ENCODE data around the gene RPL36.
"Not testable (repeated sequence)": the region's sequence is repeated elsewhere in the genome, so short reads cannot be mapped to it uniquely, and the experiment has no call there.

Gene RPL36

GRCh38 chr19:5706876-5707573 lies 16.9 kb downstream of the RPL36 start:
- DNase-seq = no peak

DNA sequence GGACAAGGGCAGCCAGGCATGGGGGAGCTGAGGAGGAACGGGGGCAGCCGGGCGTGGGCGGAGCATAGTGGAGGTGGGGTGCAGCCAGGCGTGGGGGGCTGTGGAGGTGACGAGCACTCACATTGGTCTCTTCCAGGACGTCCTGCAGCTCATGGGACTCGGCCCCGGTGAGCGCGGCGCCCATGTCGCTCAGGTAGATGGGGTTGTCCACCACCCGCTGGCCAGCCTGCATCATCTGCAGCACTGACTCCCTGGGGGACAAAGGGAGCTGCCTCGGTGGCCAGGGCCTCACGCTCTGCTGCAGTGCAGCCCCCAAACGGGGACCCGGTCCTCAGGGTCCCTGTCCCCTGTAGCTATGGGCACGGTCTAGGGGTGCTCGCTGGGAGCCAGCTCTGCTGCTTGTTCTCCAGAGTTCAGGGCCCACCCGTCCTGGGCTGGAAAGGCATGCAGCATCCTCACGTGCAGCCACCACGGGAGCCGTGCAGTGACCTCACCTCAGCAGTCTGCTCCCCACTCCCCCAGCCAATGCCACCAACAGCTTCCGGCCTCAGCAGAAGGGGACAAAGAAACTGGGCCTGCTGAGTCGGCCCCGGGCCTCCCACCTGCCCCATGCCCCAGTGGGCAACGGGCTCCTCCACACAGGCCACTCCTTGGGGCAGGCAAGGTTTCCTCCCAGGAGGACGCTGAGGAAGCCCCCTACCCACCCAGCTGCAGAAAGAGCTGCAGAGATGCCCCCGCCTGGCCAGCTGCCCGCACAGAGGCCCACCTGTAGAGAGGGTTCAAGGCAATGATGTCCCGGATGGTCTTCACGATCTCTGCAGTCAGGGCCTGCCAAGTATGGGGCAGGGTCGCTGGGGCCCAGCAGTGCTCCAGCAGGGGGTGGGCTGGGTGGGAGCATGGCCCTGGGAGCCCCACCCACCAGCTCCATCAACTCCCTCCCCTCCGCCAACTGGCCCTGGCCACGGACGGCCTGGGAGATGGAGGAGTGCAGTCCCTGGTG lies 17.8 kb downstream of the RPL36 start:
- DNase-seq = no peak

- no peak for DNase-seq
Measured at GRCh38 chr19:5711025-5711424, 20.9 kb downstream of the RPL36 start.

GRCh38 chr19:5711713-5712161 lies 21.6 kb downstream of the RPL36 start:
- no peak for DNase-seq

- no peak for DNase-seq
Measured at GRCh38 chr19:5713228-5713627, 23.1 kb downstream of the RPL36 start.

DNA sequence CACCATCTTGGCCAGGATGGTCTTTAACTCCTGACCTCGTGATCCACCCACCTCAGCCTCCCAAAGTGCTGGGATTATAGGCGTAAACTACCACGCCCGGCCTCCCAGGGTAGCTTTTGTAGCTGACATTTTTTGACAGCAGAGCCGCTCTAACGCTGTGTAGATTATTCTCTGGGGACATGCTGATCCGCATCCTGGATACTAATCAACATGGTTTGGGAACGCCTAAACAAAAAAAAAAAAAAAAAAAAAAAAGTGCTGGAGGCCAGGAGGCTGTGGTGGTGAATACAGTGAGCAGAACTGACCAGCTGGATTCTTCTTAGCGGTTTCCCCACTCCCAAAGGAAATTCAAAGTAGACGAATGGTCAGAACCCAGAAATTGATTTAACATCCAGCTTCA lies 24.7 kb downstream of the RPL36 start:
- no peak for DNase-seq

- no peak for DNase-seq
Measured at GRCh38 chr19:5717215-5717935, 27.3 kb downstream of the RPL36 start.

DNA sequence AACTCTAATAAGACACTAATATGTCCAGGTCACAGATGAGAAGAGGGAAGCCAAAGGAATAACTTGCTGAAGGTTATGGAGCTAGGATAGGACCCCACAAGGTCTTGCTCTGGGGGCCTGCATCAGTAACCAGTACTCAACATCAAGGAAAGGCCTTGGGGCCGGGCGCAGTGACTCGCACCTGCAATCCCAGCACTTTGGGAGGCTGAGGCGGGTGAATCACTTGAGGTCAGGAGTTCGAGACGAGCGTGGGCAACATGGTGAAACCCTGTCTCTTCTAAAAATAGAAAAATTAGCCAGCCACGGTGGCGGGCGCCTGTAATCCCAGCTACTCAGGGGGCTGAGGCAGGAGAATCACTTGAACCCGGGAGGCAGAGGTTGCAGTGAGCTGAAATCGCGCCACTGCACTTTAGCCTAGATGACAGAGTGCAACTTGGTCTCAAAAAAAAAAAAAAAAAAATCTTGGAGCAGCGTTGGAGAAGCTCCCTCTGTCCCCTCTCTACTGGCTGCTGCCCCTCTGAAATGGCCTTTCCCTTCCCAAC lies 28.0 kb downstream of the RPL36 start:
- DNase-seq = no peak

- no peak for DNase-seq
Measured at GRCh38 chr19:5718579-5719273, 28.6 kb downstream of the RPL36 start.

GRCh38 chr19:5719274-5719960 lies 29.3 kb downstream of the RPL36 start:
- peak in 1 of 14 donors; percentile 40 for DNase-seq

DNA sequence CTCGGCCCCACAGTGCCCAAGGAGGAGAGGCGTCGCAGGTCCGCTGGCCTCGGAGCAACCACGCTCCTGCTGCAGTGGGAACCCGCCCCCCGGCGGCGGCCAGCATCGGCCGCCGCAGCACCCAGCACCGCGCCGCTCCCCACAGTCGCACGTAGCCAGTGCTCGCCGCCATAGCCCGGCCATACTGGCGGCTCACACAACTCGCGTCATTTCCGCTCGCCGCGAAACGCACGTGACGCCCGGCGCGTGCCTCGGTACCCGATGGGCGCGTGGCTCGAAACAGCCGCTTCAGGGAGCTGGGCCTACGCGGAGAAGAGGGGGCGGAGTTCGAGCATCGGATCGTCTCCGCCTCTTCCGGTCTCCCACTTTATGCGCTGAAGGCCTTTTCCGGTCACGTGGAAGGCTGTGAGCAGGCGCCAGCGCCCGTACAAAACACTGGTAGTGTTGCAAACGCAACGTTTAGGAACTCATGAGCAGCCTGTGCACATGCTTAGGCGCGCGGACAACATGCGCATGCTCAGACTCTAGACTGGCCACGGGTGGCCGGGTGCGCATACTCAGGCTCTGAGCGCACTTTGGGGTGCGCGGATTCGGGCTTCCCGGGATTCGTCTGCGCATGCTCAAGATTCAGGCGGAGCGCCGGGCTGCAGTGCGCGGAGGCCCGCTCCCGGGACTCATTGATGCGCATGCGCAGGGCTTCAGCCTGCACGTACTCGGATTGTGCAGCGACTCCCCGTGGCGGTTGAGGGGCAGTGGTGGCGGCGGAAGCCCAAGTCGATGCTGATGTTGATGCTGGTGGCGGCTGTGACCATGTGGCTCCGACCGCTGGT lies 30.1 kb downstream of the RPL36 start, which contains the start of the genes CATSPERD and LONP1:
Gene CATSPERD (plus strand): TSS at position 677 of the 830 bp plus-strand sequence. CDS start 101 bp downstream, at position 778.
Gene LONP1 (minus strand): TSS at position 186 of the 830 bp plus-strand sequence. CDS start 14 bp downstream, at position 172.
- peak; percentile 82 to 99 (median 98) for DNase-seq

- no peak for DNase-seq
Measured at GRCh38 chr19:5727453-5728050, 37.5 kb downstream of the RPL36 start.

DNA sequence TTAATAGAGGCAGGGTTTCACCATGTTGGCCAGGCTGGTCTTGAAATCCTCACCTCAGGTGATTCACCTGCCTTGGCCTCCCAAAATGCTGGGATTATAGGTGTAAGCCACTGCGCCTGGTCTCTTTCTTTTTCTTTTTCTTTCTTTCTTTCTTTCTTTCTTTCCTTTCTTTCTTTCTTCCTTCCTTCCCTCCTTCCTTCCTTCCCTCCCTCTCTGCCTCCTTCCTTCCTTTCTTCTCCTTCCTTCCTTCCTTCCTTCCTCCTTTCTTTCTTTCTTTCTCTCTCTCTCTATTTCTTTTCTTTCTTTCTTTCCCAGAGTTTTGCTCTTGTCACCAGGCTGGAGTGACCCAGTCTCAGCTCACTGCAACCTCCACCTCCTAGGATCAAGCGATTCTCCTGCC lies 43.1 kb downstream of the RPL36 start:
- DNase-seq = not testable (repeated sequence)

DNA sequence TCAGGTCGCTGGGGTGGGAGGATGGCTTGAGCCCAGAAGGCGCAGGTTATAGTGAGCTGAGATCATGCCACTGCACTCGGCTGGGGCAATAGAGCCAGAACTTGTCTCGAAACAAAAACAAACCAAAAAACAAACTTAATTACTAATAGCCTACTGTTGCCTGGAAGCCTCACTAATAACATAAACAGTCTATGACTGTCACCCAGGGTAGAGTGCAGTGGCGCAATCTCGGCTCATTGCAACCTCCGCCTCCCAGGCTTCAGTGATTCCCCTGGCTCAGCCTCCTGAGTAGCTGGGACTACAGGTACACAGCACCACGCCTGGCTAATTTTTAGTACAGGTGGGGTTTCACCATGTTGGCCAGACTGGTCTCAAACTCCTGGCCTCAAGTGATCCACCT lies 48.3 kb downstream of the RPL36 start:
- no peak for DNase-seq

Data from C1 segment of cervical spinal cord (tissue), 14 donors.